HepG2 (cell line): Measurements from ENCODE around the gene ATP8B1. TPM values are rescaled to one million over a fixed set of nuclear protein-coding genes. Genes with fewer than 3 reads are reported as not detected.

Experiments used
- ATAC-seq: fragments of 200-7000 bp; cut with Tn5 transposase; 3 replicates; pipeline ENCODE4 v1.9.1; 2020; ENCODE audit warnings: mild to moderate bottlenecking, moderate library complexity
- BruUV-seq: library from RNA; stranded (reverse); fragments of 400-500 nt; replicated peaks from 2 replicates; lab custom pipeline; 2021; lab: Mats Ljungman, UMichigan
- CTCF ChIA-PET: fragments of 300-600 bp; formaldehyde crosslinking; extraction: SDS; loops from one replicate; lab custom pipeline; 2021; ENCODE audit warnings: low total read pairs, inconsistent platforms, low intra/inter-chr PET ratio; lab: Yijun Ruan, JAX
- POLR2A ChIA-PET: fragments of 350-600 bp; sonication (Branson Sonifier 250); formaldehyde crosslinking; loops from one replicate; lab custom pipeline; 2020; ENCODE audit warnings: antibody characterized with exemption, inconsistent platforms; lab: Yijun Ruan, JAX
- DNase-seq: peaks from one replicate; pipeline ENCODE4 v3.0.0-alpha.2; 2015; ENCODE audit warnings: low spot score
- FAIRE-seq: peaks from 3 replicates; lab custom pipeline; 2011; peaks lifted over from hg19 to GRCh38; lab: Jason Lieb, UNC
- H2AFZ ChIP-seq: one replicate; pipeline ENCODE4 v1.6.1; 2011; ENCODE audit warnings: low read length, inconsistent platforms
- H3K27ac ChIP-seq: fragments of 300-600 bp; 3 replicates; pipeline ENCODE4 v1.8.0; 2011; ENCODE audit warnings: mixed run types, mild to moderate bottlenecking, mixed read lengths, low read length, inconsistent platforms; ENCODE audit not compliant: insufficient read depth; ENCODE audit errors: extremely low read length
- H3K27me3 ChIP-seq, 2 experiments: fragments of 200-600 bp in 1 of 2; 2 replicates in 1 of 2; 3 replicates in 1 of 2; pipeline versions ENCODE4 v1.6.0 to v1.8.0; 2011; ENCODE audit warnings: low read length in 2 of 2, mild to moderate bottlenecking in 2 of 2, moderate library complexity in 2 of 2, inconsistent platforms in 1 of 2; ENCODE audit not compliant: insufficient read depth in 2 of 2, control insufficient read depth in 1 of 2
- H3K36me3 ChIP-seq, 2 experiments: fragments of 200-600 bp in 1 of 2; replicated peaks in 1 of 2; 2 replicates in 1 of 2; 3 replicates in 1 of 2; pipeline versions ENCODE4 v1.5.1 to v1.8.0; 2011; ENCODE audit warnings: low read length in 2 of 2, inconsistent platforms in 1 of 2; ENCODE audit not compliant: insufficient read depth in 2 of 2, control insufficient read depth in 1 of 2
- H3K4me1 ChIP-seq: 2 replicates; pipeline ENCODE4 v1.5.1; 2012; ENCODE audit warnings: low read length, inconsistent platforms; ENCODE audit not compliant: insufficient read depth
- H3K4me2 ChIP-seq: 2 replicates; pipeline ENCODE4 v1.6.0; 2011; ENCODE audit warnings: low read depth, low read length, inconsistent platforms
- H3K4me3 ChIP-seq, 3 experiments: fragments of 200-600 bp in 1 of 3; sonication (generic), shearing (Covaris generic) in 1 of 3; replicated peaks in 1 of 3; 2 replicates each; pipeline ENCODE4 v1.5.1; 2011 to 2016; ENCODE audit warnings: low read length in 3 of 3, inconsistent platforms in 2 of 3, low read depth in 2 of 3, mild to moderate bottlenecking in 2 of 3, control low read depth in 1 of 3, mixed read lengths in 1 of 3; ENCODE audit not compliant: insufficient read depth in 1 of 3
- H3K79me2 ChIP-seq: one replicate; pipeline ENCODE4 v1.6.1; 2011; ENCODE audit warnings: low read length, inconsistent platforms; ENCODE audit not compliant: insufficient read depth
- H3K9ac ChIP-seq: 2 replicates; pipeline ENCODE4 v1.6.0; 2011; ENCODE audit warnings: mild to moderate bottlenecking, low read depth, low read length, inconsistent platforms; ENCODE audit not compliant: insufficient read depth
- H3K9me3 ChIP-seq: 2 replicates; pipeline ENCODE4 v1.5.1; 2012; ENCODE audit warnings: mild to moderate bottlenecking, low read length
- H4K20me1 ChIP-seq: 2 replicates; pipeline ENCODE4 v1.6.0; 2011; ENCODE audit warnings: inconsistent platforms, mild to moderate bottlenecking, low read length, moderate library complexity; ENCODE audit not compliant: insufficient read depth
- ELF1 ChIP-seq: sonication (generic); formaldehyde crosslinking; IDR thresholded peaks from 2 replicates; pipeline ENCODE4 v1.4.0; 2020; ENCODE audit warnings: missing genetic modification reagents
- FOXA1 ChIP-seq, 2 experiments: fragments of 450-650 bp in 1 of 2; sonication (generic) in 1 of 2; formaldehyde crosslinking in 1 of 2; IDR thresholded peaks; 2 replicates each; pipeline versions ENCODE4 v1.4.0 to v1.6.1; 2016 to 2020; ENCODE audit warnings: missing genetic modification reagents in 1 of 2
- FOXC1 ChIP-seq: sonication (generic); formaldehyde crosslinking; IDR thresholded peaks from 2 replicates; pipeline ENCODE4 v1.8.0; 2022; ENCODE audit warnings: mild to moderate bottlenecking, missing genetic modification reagents, borderline replicate concordance
- GPBP1L1 ChIP-seq: sonication (generic); formaldehyde crosslinking; IDR thresholded peaks from 2 replicates; pipeline ENCODE4 v1.5.0; 2020; ENCODE audit warnings: mild to moderate bottlenecking, missing genetic modification reagents
- HOXD1 ChIP-seq: sonication (generic); formaldehyde crosslinking; IDR thresholded peaks from 2 replicates; pipeline ENCODE4 v1.5.0; 2020; ENCODE audit warnings: missing genetic modification reagents
- NFATC3 ChIP-seq: sonication (generic); formaldehyde crosslinking; IDR thresholded peaks from 2 replicates; pipeline ENCODE4 v1.5.1; 2020; ENCODE audit warnings: mild to moderate bottlenecking, missing genetic modification reagents
- NFKBIZ ChIP-seq: IDR thresholded peaks from 2 replicates; pipeline ENCODE4 v1.6.1; 2018; ENCODE audit warnings: missing genetic modification reagents, missing compliant biosample characterization
- POLR2AphosphoS5 ChIP-seq: IDR thresholded peaks from 2 replicates; pipeline ENCODE4 v1.6.1; 2012; ENCODE audit warnings: low read depth, low read length
- SP140L ChIP-seq: sonication (generic); formaldehyde crosslinking; IDR thresholded peaks from 2 replicates; pipeline ENCODE4 v1.4.0; 2020; ENCODE audit warnings: missing genetic modification reagents, borderline replicate concordance
- THRA ChIP-seq: sonication (generic); formaldehyde crosslinking; IDR thresholded peaks from 2 replicates; pipeline ENCODE4 v1.4.0; 2020; ENCODE audit warnings: missing genetic modification reagents, borderline replicate concordance
- ZFP82 ChIP-seq: sonication (generic); formaldehyde crosslinking; IDR thresholded peaks from 2 replicates; pipeline ENCODE4 v1.5.1; 2020; ENCODE audit warnings: mild to moderate bottlenecking, missing genetic modification reagents, borderline replicate concordance
- ZNF251 ChIP-seq: sonication (generic); formaldehyde crosslinking; IDR thresholded peaks from 2 replicates; pipeline ENCODE4 v1.9.0; 2021; ENCODE audit warnings: mild to moderate bottlenecking, missing genetic modification reagents
- ZNF639 ChIP-seq: conservative IDR thresholded peaks from 2 replicates; pipeline ENCODE4 v1.6.1; 2018; ENCODE audit warnings: missing genetic modification reagents
- WGBS: methylation state at CpG from one replicate; pipeline ENCODE4 v1.1.6; 2017; ENCODE audit warnings: low lambda C conversion rate; 5-methylcytosine and 5-hydroxymethylcytosine counted together
- in situ Hi-C: cut with HindIII; loops from 2 replicates; pipeline ENCODE4 v1.10.0; 2017; ENCODE audit warnings: low pct_unique_long_range_greater_than_20kb; ENCODE audit not compliant: extremely low pct_ligation_motif_present
- intact Hi-C: fragments of 100-400 bp; cut with micrococcal nuclease; formaldehyde crosslinking; loops from one replicate; pipeline ENCODE4 v1.10.0; 2022; ENCODE audit not compliant: unreplicated experiment
- polyA plus RNA-seq, 8 experiments: library from polyadenylated mRNA; depleted of rRNA in 3 of 8; stranded (reverse) in 7 of 8; unstranded in 1 of 8; fragments of >200 nt; fragmentation: Illumina TruSeq in 4 of 8; extraction: Trizol in 4 of 8; gene quantifications; 2 replicates each; pipeline versions ENCODE4 v1.2.1 to v1.2.3, GENCODE V29; 2011 to 2016; ENCODE audit warnings: low read depth in 4 of 8, missing spikeins in 1 of 8, mixed read lengths in 1 of 8; ENCODE audit not compliant: insufficient read depth in 1 of 8
- total RNA-seq, 5 experiments: library from RNA; depleted of rRNA; stranded (reverse); fragments of >200 nt; fragmentation: Illumina TruSeq; extraction: Trizol; gene quantifications; 2 replicates each; pipeline ENCODE4 v1.2.3, GENCODE V29; 2016; ENCODE audit warnings: low read depth in 1 of 5
- TF ChIP-seq, protein P1 (sequence below): sonication (generic); formaldehyde crosslinking; IDR thresholded peaks from 2 replicates; pipeline ENCODE4 v1.9.0; 2021; ENCODE audit warnings: missing genetic modification reagents, borderline replicate concordance

ATP8B1 gene
- total and polyA plus RNA-seq, 2 of the 13 experiments (the other 11 are each of a cell fraction or from before 2014, with no cell fraction given), result 2.8 to 4.0 TPM

DNA sequence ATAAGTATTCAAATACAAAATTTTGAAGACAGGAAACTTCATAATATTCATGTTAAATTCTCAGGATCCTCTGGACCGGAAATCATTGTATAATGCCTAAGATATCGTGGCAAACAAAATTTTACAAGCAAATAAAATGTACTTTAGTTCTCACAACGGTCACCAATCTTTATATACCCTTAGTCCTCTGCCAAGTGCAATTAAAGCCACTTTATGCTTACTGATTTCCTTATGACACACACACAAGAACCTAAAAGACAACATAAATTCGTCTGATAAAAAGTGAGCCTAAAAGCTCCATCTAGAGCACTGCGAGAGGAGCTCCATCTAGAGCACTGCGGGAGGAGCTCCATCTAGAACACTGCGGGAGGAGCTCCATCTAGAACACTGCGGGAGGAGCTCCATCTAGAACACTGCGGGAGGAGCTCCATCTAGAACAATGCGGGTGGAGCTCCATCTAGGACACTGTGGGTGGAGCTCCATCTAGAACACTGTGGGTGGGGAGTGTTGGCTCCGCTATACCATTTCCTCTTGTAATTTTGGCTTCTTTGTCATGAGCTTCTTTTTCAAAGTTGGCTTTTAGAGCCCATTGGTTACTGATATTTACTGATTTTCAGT lies 15.9 kb downstream of the ATP8B1 start:
- Histone ChIP-seq H3K36me3 (no peaks in the 10 kb centered on the region), H3K27ac (no peak overlapping the region), H3K4me3 (no peak overlapping the region), H3K9ac (no peak overlapping the region), H3K27me3 (no peaks in the 10 kb centered on the region), H2AFZ (no peak overlapping the region), H3K4me2 (no peak overlapping the region), H3K4me1 (peaks cover 39% of the 10 kb centered on the region), H3K9me3 (no peaks in the 10 kb centered on the region), H4K20me1 (no peaks in the 10 kb centered on the region), H3K79me2 (peaks cover 5% of the 10 kb centered on the region)
- WGBS, result 92% methylated on average over 11 of the region's 11 CpGs
- DNase-seq, result no peak
- ChIA-PET CTCF (no interaction called here), POLR2A (interaction anchor here (1.2 kb wide), 1 partner anchor 10 kb away, joined by 5 read pairs; no protein-coding TSS in a partner anchor)
- intact Hi-C loops (no loop called here), in situ Hi-C loops (no loop called here)
- TF ChIP-seq NFATC3 (CRISPR knock-in tag) (no peak), ELF1 (CRISPR knock-in tag) (no peak), HOXD1 (CRISPR knock-in tag) (no peak), THRA (CRISPR knock-in tag) (no peak), FOXC1 (CRISPR knock-in tag) (no peak), SP140L (CRISPR knock-in tag) (no peak), GPBP1L1 (CRISPR knock-in tag) (no peak), FOXA1 (IDR thresholded peaks at IDR 0.05) (no peak), FOXA1 (CRISPR knock-in tag; IDR thresholded peaks at IDR 0.05) (no peak), ZNF639 (CRISPR knock-in tag) (no peak), ZNF251 (CRISPR knock-in tag) (no peak), ZFP82 (CRISPR knock-in tag) (no peak), NFKBIZ (no peak), POLR2AphosphoS5 (no peak)
- TF ChIP-seq, protein P1, sequence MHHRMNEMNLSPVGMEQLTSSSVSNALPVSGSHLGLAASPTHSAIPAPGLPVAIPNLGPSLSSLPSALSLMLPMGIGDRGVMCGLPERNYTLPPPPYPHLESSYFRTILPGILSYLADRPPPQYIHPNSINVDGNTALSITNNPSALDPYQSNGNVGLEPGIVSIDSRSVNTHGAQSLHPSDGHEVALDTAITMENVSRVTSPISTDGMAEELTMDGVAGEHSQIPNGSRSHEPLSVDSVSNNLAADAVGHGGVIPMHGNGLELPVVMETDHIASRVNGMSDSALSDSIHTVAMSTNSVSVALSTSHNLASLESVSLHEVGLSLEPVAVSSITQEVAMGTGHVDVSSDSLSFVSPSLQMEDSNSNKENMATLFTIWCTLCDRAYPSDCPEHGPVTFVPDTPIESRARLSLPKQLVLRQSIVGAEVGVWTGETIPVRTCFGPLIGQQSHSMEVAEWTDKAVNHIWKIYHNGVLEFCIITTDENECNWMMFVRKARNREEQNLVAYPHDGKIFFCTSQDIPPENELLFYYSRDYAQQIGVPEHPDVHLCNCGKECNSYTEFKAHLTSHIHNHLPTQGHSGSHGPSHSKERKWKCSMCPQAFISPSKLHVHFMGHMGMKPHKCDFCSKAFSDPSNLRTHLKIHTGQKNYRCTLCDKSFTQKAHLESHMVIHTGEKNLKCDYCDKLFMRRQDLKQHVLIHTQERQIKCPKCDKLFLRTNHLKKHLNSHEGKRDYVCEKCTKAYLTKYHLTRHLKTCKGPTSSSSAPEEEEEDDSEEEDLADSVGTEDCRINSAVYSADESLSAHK (CRISPR knock-in tag), result no peak
- BruUV-seq, result no TSS peak
- no peak for ATAC-seq
- no peak for FAIRE-seq
